ENCODE data around the gene GSX2.

GSX2 gene

DNA sequence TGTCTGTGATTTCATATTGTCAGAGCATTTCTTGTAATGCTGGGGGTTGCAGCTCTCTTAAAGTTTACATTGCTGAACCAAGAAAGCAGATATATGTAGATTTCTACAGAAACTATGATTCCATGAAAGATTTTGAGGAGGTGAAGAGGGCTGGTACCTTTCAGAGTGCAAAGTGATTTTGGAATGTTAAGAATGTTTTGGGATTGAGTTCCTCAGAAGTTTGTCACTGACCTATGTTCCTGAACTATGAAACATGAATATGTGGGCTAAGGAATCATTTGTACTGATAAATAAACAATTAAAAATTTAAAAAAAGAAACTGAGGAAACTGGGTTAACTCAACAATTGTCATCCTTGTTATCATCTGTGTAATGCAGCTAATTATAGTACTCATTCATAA, 23.3 kb upstream of the GSX2 start:
- DNase-seq (ENCODE audit: low read depth in 2 of 3, low spot score in 2 of 3), result no peak

DNA sequence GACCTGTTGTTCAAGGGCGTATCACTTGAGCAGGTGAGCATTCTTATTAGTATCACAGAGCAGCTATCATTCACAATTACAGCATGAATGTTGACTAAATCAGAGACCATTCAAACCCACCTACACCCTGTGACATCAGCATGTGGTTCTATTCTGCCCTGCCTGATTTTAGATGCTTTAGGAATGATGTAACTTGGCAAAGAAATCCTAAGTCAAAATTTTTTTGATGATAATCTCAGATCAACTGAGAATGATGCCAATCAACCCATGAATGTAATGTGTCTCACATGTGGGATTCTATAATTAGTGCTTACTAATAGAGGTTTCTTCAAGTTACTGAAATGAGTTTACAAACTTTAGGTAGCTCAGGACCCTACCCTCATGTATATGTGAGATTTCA, 22.2 kb upstream of the GSX2 start:
- no peak for DNase-seq (ENCODE audit: low read depth in 2 of 3, low spot score in 2 of 3)

DNA sequence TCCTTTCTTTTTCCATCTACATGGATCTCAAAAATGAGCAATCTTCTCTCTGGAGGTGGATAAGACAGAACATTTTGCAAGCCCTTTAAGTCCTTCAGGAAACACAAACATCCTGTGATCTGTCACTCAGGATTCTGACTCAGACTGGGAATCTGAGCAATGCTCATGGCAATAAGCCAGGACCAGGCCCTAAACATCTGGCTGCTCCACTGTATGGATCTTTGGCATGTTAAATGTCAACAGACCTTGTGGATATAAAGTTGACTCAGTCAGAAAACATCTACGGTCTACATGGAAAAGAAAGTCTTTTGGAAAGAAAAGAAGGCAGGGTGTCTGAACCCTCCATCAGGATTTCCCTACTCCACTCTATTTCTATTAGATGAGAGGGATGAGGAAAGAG, 17.8 kb upstream of the GSX2 start:
- DNase-seq (ENCODE audit: low read depth in 2 of 3, low spot score in 2 of 3), result no peak

DNA sequence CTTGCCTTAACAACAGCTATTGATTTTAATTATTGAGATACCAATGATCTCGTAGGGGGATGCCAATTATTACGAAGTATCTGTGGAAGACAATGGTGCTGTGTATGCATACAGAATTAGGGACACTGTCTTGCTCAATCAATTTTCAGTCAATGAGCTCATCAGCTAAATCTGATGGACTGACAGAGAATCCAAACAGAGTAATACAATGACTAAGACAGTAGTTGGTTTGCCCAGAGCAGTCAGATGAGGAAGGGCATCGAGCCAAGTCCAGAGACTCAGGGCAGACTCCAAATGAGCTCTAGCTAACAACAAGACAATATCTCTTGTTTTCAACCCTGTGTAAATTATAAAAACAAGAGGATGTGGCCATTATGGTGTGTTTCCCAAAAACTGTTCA, 14.7 kb upstream of the GSX2 start:
- no peak for DNase-seq (ENCODE audit: low read depth in 2 of 3, low spot score in 2 of 3)

DNA sequence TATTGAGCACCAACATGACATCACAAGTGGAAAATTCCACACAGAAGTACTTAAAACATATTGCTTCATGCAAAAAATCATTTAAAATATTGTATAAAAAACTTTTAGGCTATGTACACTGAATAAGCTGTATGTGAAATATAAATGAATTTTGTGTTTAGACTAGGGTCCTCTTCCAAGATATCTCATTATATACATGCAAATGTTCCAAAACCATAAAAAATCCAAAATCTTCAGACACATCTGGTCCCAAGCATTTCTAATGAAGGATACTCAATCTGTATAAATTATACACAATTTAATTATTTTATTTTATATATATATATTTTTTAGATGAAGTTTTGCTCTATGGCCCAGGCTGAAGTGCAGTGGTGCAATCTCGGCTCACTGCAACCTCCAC, 10.1 kb upstream of the GSX2 start:
- DNase-seq (ENCODE audit: low read depth in 2 of 3, low spot score in 2 of 3), result no peak

DNA sequence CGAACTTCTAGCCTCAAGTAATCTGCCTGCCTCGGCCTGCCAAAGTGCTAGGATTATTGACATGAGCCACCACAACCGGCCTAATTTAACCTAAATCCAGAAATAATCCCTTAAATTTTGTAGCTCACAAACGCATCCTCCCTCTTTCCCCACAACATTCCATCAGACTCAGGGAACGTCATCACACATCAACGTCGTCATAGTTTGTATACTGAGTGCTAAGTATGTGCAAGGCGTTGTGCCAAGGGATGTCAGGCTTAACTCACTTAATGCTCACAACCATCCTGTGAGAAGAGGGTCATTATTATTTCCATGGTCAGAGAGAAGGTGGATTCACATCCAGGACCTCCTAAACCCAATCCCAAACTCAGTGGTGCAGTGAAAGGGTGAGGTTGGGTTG, 9.6 kb upstream of the GSX2 start:
- DNase-seq (ENCODE audit: low read depth in 2 of 3, low spot score in 2 of 3), result no peak

DNA sequence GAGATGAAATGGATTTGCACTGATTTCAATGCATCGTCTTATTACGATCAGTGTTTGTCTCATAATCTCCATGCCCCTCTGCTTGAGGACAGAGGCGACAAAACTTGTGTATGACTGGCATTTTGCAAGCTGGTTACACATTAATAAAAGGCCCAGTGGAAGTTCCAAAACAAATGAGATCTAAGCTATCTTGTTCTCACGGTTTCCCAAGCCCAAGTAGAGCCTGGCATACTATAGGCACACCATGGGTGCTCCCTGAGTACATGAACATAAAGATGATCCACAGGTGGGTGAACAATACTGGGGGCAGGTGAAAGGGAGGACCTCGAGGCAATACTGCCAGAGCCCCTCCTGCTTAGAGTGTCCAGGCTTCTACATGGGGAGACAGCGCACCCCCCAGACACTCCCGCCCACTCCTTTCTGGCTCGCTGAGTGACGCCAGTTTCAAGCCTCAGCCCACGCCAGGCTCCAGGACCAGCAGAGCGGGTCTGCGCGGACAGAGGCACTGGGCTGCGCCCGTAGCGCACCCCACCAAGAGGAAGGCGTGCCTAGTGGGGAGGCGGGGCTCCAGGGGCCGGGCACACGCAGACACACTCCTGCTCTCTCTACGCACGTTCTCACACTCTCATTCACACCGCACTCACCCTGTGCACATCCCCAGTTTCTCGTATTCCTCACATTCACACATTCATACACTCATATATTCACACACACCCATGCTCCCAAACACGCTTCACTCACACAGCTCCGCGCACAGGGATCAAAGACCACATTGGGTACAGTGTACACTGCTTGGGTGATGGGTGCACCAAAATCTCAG, 8.9 kb upstream of the GSX2 start:
- DNase-seq (ENCODE audit: low read depth in 2 of 3, low spot score in 2 of 3), result no peak

DNA sequence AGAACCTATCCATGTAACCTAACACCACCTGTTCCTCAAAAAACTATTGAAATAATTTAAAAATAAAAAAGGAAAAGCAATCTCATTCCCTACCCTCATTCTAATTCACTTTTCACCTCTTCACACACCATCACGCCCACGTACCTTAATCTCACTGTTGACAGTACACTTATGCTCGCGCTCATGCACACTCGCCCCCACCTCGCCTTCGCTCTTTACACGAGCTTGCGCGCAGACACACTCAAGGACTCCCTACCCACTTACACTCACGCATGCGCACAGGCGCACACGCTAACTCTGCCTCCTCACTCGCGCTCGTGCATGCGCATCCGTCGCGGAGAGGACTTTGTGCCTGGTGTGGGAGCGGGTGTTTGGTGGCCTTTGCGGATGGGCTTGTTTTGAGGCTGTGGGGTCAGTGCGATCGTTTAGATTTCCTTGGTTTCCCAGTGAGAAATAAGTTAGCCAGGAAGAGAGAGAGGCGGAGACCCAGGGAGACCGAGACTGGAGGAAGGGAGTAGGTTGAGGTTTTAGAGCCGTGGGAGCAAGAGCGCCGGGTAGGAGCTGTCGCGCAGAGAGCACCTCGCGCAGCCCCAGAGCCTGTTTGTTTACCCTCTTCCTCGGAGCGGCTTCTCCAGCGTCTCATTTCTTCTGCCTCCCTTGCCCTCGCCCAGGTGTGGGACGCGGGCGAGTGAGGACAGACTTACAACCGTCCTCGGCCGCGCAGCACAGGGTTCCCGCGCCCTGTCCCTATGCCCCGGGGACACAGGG, 8.1 kb upstream of the GSX2 start:
- peak in 2 of 3 experiments; percentile 40 for DNase-seq (ENCODE audit: low read depth in 2 of 3, low spot score in 2 of 3)

DNA sequence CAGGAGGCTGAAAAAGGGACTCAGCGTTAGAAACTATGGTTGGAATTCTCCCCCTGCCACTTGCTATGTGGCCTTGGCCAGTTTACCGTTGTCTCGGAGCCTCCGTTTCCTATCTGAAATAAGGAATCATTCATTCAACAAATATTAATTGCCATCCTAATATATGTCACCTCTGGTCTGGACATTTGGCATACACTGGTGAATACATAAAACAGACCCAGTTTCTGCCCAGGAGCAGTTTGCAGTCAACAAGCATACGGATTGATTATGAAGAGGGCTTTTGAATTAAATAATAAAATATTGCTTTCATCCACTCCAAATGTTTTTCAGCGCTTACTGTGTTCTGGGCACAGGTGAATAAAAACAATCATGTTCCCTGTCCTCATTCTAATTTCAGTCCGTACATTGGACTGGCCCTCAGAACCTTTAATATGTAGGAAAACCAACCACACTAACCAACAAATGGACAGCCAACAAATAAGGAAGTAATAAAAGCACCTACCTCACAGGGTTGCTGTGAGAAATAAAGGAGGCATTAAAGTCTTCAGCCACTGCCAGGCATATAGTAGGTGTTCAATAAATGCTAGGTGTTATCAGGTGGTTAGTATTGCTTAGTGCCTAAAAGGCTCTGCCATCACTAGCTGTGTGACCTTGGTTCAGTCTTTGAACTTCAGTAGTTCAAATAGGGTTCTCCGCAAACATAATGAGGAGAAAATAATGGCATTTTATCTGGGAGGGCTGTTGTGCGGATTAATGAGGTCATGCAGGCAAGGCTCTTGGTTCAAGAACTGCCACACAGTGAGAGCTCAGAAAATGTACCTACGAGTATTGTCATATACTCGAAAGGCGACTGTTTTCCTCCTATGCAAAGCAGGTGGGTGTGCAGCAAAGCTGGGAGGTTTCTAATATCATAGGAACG, 7.3 kb upstream of the GSX2 start:
- no peak for DNase-seq (ENCODE audit: low read depth in 2 of 3, low spot score in 2 of 3)

DNA sequence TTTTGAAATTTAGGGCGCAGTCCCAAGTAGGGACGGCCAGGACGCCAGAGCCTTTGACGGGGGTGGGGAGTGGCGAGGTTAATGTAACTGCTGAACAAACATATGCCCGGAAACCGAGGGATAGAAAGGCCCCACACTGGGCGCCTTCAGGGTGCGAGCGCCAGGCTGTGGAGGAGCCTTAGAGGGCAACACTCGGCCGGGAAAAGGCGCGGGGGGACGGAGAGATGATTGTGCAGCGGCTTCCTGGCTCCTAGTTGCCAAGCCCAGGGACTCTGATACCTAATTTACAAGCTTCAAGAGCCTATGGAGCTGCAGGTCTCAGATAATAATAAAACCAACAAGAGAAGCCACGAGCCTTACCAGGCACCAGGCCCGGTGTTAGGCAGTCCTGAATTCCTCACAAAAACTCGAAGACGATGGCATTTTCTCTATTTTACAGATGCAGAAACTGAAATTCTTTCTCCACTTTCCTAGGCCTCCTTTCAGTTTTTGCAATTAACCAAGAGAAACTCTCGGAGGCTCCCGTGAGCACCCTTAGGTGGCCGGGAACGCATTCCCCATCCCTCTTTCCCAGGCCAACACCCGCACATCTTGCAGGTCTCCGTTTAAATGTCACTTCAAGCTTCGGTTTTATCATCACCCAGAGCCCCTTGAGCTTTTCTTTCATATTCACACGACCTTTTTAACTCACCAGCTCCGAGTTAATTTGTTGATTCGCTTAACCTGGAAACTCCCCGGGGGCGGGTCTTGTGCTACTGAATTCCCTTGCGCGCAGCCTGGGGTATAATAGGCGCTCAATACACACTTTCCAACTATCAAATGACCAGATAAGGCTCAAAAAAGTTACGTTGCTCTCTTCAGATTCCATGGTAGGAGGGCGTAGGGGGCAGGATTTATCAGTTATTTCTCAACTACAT, 6.4 kb upstream of the GSX2 start:
- no peak for DNase-seq (ENCODE audit: low read depth in 2 of 3, low spot score in 2 of 3)

DNA sequence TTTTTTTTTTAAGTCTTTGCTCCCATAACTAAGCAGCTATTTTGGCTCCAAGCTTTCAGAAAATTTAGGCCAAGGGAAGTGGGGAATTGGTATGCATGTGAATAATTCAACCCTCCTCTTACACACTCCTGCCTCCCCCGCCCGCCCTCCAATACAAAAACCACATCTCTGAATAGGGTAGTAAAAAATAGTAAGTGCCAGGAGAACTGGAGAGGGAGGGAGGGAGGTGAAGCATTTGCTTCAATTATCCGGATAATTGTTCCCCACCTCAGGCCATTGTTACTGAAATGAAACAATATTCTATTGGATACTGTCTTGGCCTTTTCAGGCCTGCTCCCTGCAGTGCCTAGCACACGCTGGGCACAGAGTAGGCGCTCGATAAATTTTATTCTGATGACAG, 5.5 kb upstream of the GSX2 start:
- no peak for DNase-seq (ENCODE audit: low read depth in 2 of 3, low spot score in 2 of 3)

DNA sequence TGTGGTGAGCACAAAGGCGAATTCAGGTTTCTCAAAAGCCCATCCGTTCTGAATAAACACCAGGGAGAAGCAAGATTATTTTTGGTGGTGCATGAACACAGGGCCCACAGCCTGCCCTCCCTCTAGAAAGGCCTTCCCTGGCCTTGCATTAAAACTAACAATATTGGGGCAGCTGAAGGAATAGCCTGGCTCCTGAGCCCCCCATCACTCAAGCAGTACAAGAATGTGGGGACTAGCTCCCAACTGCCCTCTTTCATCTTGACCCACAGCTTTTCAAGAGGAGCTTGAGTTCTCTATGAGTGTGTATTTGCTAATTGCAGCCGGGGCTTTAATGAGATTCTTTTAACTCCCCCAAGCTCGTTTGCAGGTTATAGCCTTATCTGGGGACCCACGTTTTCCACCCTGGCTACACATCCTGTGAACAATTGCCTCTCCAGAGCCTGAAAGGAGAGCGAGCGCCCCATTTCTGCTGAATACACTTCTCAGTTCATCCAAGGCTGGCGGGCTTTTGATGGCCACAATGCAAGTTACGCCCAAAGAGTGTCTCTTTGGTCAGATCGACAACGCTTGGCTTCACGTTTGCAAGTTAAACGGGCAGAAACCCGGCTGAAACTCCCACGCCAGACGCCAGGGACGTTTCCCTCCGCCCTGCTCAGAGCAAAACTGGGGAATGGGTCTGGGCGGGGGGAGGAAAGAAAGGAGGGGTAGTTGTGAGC, 4.7 kb upstream of the GSX2 start:
- DNase-seq (ENCODE audit: low read depth in 2 of 3, low spot score in 2 of 3), result no peak

DNA sequence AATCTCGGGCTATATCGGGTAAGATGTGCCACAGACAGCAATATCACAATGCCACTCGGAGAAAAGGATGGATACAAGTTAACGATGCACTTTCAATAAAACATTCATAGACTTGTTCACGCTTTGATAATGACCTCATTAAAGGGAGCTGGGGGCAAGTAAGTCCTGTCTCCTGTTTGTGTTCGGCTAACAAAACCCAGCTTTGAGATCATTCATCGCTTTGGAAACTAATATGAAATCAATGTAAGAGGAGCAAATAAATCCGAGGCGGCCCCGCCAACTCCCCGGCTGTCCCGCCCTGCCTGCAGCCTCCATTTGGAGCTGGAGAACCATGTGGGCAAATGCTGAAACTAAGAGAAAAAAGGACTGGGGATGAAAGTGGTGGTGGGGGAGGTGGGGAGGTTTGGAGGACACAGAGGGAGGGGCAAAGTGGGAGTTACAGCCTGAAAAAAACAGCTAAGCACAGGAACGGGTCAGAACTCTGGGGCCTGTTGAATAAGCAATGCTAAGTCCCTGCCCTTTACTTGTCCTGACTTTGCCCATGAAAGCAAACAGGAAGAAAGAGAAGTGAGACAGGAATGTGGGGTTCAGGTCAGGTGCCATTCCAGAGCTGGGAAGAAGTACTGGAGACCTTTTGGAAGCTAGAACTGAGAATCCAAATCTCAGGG, 3.5 kb upstream of the GSX2 start:
- no peak for DNase-seq (ENCODE audit: low read depth in 2 of 3, low spot score in 2 of 3)

DNA sequence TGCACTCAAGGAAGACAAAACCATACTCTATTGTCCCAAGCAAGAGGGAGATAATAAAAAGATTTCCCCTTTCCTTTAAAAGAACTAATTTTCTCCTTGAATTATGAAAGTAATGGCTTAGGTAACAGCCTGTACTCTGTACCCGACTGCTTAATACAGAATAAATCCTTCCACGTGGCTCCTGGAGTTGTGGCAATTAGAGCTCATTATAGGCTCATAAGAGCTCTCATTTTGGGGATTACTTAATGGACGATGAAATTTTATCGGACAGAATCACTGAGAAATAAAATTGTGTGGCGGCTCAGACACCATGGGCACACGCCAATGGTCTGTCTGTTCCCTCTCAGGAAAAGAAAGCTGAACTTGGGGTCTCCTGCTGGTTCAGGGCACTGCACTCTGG, 2.8 kb upstream of the GSX2 start:
- no peak for DNase-seq (ENCODE audit: low read depth in 2 of 3, low spot score in 2 of 3)

DNA sequence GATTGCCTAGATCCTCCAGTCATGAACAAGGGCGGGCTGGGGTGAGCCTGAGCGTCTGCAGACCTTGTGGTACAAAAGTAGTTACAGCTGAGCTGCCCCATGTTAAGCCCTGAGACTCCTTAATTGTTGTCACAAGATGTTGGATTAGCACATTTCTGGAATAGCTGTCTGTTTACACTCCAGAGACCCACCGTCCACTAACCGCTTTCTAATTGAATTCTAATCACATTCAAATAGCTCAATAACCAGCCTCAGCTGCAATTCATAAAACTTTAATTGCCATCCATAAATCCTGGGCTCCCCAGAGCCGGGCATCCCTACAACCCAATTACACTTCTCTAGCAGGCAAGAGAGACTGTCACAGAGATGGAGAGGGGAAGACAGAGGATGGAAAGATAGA, 1.6 kb upstream of the GSX2 start:
- no peak for DNase-seq (ENCODE audit: low read depth in 2 of 3, low spot score in 2 of 3)

DNA sequence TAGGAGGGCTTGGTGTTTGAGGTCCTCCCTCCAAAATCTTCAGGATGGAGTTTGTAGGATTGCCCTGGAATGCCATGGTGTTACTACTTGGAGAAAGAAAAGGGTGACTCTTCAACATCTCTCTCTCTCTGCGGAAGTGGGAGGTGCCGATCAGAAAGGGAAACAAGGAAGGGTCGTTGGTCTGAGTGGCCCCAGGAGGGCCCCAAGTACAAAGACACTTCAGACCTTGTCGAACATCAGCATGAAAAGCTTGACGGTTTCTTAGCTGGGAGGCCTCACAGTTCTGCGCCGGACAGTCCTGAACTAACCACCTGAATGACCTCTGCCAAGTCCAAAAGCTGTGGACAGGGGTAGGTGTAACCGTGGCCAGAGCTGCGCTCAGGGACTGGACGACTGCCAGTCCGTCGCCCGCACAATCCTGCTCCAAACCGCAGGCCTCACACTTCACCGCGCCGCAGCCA, 646 bp upstream of the GSX2 start:
- DNase-seq (ENCODE audit: low read depth in 2 of 3, low spot score in 2 of 3), result no peak

DNA sequence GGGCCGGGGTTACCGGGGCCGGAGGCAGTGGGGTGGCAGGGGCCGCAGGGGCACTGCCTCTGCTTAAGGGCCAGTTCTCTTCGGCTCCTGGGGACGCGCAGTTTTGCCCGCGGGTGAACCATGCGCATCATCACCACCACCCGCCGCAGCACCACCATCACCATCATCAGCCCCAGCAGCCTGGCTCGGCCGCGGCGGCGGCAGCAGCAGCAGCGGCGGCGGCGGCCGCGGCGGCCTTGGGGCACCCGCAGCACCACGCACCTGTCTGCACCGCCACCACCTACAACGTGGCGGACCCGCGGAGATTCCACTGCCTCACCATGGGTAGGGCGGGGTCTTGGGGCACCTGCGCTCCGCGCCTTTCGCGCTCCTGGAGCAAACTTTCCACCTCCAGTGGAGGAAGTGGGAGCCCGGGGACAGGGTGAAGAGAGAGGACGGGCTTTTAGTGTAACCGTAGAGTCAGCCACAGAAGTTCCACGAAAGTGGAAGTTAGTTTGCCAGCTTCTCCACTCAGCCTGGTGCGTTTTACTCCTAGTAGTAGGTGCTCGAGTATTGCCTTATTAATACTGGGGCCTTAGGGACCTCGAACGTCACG, 729 bp downstream of the GSX2 start:
- DNase-seq (ENCODE audit: low read depth in 2 of 3, low spot score in 2 of 3), result no peak

DNA sequence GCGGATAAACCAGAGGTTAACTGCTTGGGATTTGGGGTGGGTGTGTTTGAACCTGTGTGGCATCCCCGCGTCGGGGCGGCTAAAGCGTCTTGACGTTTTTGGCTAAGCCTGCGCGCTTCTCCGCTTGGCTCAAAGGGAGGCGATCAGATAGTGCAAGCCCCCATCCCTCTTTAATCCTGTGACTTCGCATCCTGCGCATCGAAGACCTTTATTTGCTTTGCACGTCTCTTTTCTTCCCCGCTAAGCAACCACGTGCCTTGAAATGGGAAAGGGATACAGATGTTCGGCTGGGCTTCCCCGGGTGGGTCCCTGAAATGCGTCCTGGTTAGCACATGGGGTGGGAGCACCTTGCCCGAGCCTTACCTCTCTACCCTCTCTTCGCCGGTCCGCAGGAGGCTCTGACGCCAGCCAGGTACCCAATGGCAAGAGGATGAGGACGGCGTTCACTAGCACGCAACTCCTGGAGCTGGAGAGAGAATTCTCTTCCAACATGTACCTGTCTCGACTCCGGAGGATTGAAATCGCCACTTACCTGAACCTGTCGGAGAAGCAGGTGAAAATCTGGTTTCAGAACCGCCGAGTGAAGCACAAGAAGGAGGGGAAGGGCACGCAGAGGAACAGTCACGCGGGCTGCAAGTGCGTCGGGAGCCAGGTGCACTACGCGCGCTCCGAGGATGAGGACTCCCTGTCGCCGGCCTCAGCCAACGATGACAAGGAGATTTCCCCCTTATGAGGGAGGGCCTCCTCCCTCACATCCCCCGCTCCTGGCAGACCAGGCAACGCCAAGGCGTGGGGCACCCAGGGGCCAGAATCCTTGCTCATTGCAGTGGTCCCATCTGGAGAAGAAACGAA, 1.5 kb downstream of the GSX2 start:
- no peak for DNase-seq (ENCODE audit: low read depth in 2 of 3, low spot score in 2 of 3)

Measured in activated CD8-positive, alpha-beta memory T cell treated with anti-CD3 and anti-CD28 coated beads for 48 hours (primary cell).